Psoas muscle (tissue), 8 donors: Measurements from ENCODE around the gene ATRNL1. TPM values are rescaled to one million over a fixed set of nuclear protein-coding genes. Genes with fewer than 3 reads are reported as not detected.
"Not testable (repeated sequence)": the region's sequence is repeated elsewhere in the genome, so short reads cannot be mapped to it uniquely, and the experiment has no call there.

Source experiments
- ATAC-seq, 4 donors: fragments of 200-7000 bp; cut with Tn5 transposase; one replicate each; pipeline ENCODE4 v1.9.1; 2020; ENCODE audit warnings: moderate library complexity in 3 of 4, mild to moderate bottlenecking in 2 of 4
- DNase-seq, 2 donors: peaks; one replicate each; pipeline ENCODE4 v3.0.0-alpha.2; 2020
- H3K27ac ChIP-seq: fragments of 200-600 bp; one replicate; pipeline ENCODE4 v1.8.0; 2022
- H3K27me3 ChIP-seq, 3 donors: fragments of 200-600 bp in 1 of 3; one replicate each; pipeline versions ENCODE4 v1.6.1 to v1.8.0; 2013 to 2022; ENCODE audit warnings: low read length in 2 of 3, mild to moderate bottlenecking in 2 of 3, moderate library complexity in 1 of 3; ENCODE audit not compliant: insufficient read depth in 3 of 3
- H3K36me3 ChIP-seq, 2 donors: fragments of 200-600 bp in 1 of 2; one replicate each; pipeline versions ENCODE4 v1.6.1 to v1.8.0; 2013 to 2022; ENCODE audit warnings: low read depth in 1 of 2, mild to moderate bottlenecking in 1 of 2, moderate library complexity in 1 of 2; ENCODE audit not compliant: insufficient read depth in 1 of 2
- H3K4me1 ChIP-seq: fragments of 200-600 bp; one replicate; pipeline ENCODE4 v1.8.0; 2022
- H3K4me3 ChIP-seq: fragments of 200-600 bp; one replicate; pipeline ENCODE4 v1.8.0; 2022; ENCODE audit warnings: mild to moderate bottlenecking
- H3K9me3 ChIP-seq: fragments of 200-600 bp; one replicate; pipeline ENCODE4 v1.8.0; 2022
- WGBS, 3 donors: extraction: QIAGEN DNeasy Blood & Tissue Kit; methylation state at CpG; one replicate each; pipeline versions ENCODE4 v1.1.6 to v1.1.7; 2013; 5-methylcytosine and 5-hydroxymethylcytosine counted together
- intact Hi-C, 2 donors: fragments of 100-400 bp; cut with DNase I; formaldehyde crosslinking; loops; one replicate each; pipeline versions ENCODE4 v1.11.0 to v1.14.2; 2022
- polyA plus RNA-seq, 3 donors: library from polyadenylated mRNA; stranded (reverse); fragments of 200-250 nt; gene quantifications; one replicate each; pipeline ENCODE4 v1.2.3, GENCODE V29; 2013
- total RNA-seq, 4 donors: library from RNA; stranded (reverse); fragmentation: NEBNext Ultra II Directional in 2 of 4; extraction: Animal tissue kit (Norgen Biotek cat#: 25700) in 2 of 4; gene quantifications; one replicate each; pipeline versions ENCODE4 v1.2.1 to v1.2.4, GENCODE V29; 2021 to 2023
- TF ChIP-seq, protein P1 (sequence below): fragments of 200-600 bp; IDR thresholded peaks from one replicate; pipeline ENCODE4 v1.8.0; 2022; ENCODE audit warnings: antibody characterized with exemption
- donor health status: healthy with polysubstance abuse.
- donor health status: DM: no; HTN: no; CAD: no; lungs with moderate emphysema.
- donor health status: Bipolar disorder and iron deficiency.
- donor health status: healthy.
- donor health status: DM: yes; HTN: yes; CAD: no.
- donor health status: DM: no; HTN: no; CAD: no.
- donor health status: DM: no; HTN: no; CAD: no.
- donor health status: DM: yes; HTN: yes; CAD: no.

Gene ATRNL1
- total and polyA plus RNA-seq, 7 donors, result 0.01 to 7.1 (median 2.2) TPM

DNA sequence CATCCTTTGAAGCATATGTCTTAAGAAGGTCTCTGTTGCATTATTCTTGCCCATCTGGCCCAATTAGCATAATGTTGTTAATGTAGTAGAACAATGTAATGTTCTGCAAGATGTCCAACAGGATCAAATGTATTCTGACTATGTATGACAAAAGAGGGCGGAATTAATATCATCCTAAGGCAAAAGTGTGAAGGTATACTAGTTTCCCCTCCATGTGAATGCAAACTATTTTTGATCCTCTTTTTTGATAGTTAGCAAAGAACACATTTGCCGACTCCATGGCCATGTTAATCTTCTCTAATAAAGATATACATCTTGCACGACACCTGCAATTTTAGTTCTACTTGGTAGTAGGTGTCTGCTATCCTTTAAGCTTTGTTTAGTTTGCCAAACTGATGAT, 157.6 kb downstream of the ATRNL1 start:
- no peak for ATAC-seq
- intact Hi-C loops, result no loop called here
- WGBS, 3 donors, result 86 to 90% (median 89%) methylated on average over 3 of the region's 3 CpGs

DNA sequence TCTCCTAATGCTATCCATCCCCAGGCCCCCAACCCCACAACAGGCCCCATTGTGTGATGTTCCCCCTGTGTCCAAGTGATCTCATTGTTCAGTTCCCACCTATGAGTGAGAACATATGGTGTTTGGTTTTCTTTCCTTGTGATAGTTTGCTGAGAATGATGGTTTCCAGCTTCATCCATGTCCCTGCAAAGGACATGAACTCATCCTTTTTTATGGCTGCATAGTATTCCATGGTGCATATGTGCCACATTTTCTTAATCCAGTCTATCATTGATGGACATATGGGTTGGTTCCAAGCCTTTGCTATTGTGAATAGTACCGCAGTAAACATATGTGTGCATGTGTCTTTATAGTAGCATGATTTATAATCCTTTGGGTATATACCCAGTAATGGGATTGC, 160.6 kb downstream of the ATRNL1 start:
- WGBS, 3 donors, result 94 to 97% (median 96%) methylated on average over 1 of the region's 1 CpG

More for the DNA sequence above, 157.6 kb downstream of the ATRNL1 start:
- Histone ChIP-seq H3K4me1 (no peaks in the 10 kb centered on the region), H3K4me3 (no peak overlapping the region), H3K9me3 (no peaks in the 10 kb centered on the region), H3K27me3 (no peaks in the 10 kb centered on the region), H3K36me3 (no peaks in the 10 kb centered on the region), H3K27ac (no peak overlapping the region)
- TF ChIP-seq, protein P1, sequence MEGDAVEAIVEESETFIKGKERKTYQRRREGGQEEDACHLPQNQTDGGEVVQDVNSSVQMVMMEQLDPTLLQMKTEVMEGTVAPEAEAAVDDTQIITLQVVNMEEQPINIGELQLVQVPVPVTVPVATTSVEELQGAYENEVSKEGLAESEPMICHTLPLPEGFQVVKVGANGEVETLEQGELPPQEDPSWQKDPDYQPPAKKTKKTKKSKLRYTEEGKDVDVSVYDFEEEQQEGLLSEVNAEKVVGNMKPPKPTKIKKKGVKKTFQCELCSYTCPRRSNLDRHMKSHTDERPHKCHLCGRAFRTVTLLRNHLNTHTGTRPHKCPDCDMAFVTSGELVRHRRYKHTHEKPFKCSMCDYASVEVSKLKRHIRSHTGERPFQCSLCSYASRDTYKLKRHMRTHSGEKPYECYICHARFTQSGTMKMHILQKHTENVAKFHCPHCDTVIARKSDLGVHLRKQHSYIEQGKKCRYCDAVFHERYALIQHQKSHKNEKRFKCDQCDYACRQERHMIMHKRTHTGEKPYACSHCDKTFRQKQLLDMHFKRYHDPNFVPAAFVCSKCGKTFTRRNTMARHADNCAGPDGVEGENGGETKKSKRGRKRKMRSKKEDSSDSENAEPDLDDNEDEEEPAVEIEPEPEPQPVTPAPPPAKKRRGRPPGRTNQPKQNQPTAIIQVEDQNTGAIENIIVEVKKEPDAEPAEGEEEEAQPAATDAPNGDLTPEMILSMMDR, result no peak
- no peak for DNase-seq

GRCh38 chr10:115272482-115272881, 179.3 kb downstream of the ATRNL1 start:
- DNase-seq (no peak), ATAC-seq (no peak)
- TF ChIP-seq, protein P1, result no peak
- intact Hi-C loops, result no loop called here
- no peaks in the 10 kb centered on the region for H3K36me3 ChIP-seq
- H3K27me3 ChIP-seq, result no peaks in the 10 kb centered on the region
- H3K9me3 ChIP-seq, result no peaks in the 10 kb centered on the region
- WGBS, 3 donors, result 79 to 83% (median 81%) methylated on average over 3 of the region's 3 CpGs
- H3K27ac ChIP-seq, result no peak overlapping the region
- no peak overlapping the region for H3K4me3 ChIP-seq
- H3K4me1 ChIP-seq, result no peaks in the 10 kb centered on the region

More for the DNA sequence above, 160.6 kb downstream of the ATRNL1 start:
- H3K27me3 ChIP-seq, H3K9me3 ChIP-seq, DNase-seq, H3K27ac ChIP-seq, ATAC-seq, H3K4me1 ChIP-seq, H3K36me3 ChIP-seq, intact Hi-C loops, H3K4me3 ChIP-seq: not testable (repeated sequence)

- intact Hi-C loops, result no loop called here
- WGBS, 3 donors, result 40 to 56% (median 49%) methylated on average over 2 of the region's 2 CpGs
- ATAC-seq, result no peak
Observed at GRCh38 chr10:115278294-115278693, 185.1 kb downstream of the ATRNL1 start.

GRCh38 chr10:115295213-115295805, 202.1 kb downstream of the ATRNL1 start:
- ATAC-seq (no peak), DNase-seq (no peak)
- H3K4me1 ChIP-seq, result no peaks in the 10 kb centered on the region
- H3K27me3 ChIP-seq, result no peaks in the 10 kb centered on the region
- H3K9me3 ChIP-seq, result peaks cover 7% of the 10 kb centered on the region
- H3K4me3 ChIP-seq, result no peak overlapping the region
- intact Hi-C loops, result no loop called here
- 62 to 69% (median 67%) methylated on average over 5 of the region's 5 CpGs for WGBS, 3 donors
- TF ChIP-seq, protein P1, result no peak
- no peak overlapping the region for H3K27ac ChIP-seq
- no peaks in the 10 kb centered on the region for H3K36me3 ChIP-seq

More at GRCh38 chr10:115278294-115278693, 185.1 kb downstream of the ATRNL1 start:
- Histone ChIP-seq H3K27me3 (no peaks in the 10 kb centered on the region), H3K9me3 (no peaks in the 10 kb centered on the region), H3K4me3 (no peak overlapping the region), H3K27ac (no peak overlapping the region), H3K36me3 (no peaks in the 10 kb centered on the region), H3K4me1 (no peaks in the 10 kb centered on the region)
- no peak for DNase-seq
- TF ChIP-seq, protein P1, result no peak
